GM18517 (cell line): ENCODE results near the gene SERPINB10.

Experiments
- ATAC-seq: cut with Tn5 transposase; IDR thresholded peaks from one replicate; pipeline ENCODE4 v1.9.1; 2021; ENCODE audit warnings: mild to moderate bottlenecking, moderate library complexity; ENCODE audit not compliant: unreplicated experiment

Gene SERPINB10

GRCh38 chr18:63979409-63979920 is 71.7 kb downstream of the SERPINB10 start:
- peak; percentile 76 for ATAC-seq

GRCh38 chr18:63980027-63980426 is 72.3 kb downstream of the SERPINB10 start:
- ATAC-seq = no peak

- ATAC-seq = no peak
Measured at GRCh38 chr18:63980896-63981460, 73.2 kb downstream of the SERPINB10 start.

GRCh38 chr18:63981719-63982118 is 74.0 kb downstream of the SERPINB10 start:
- ATAC-seq = no peak

GRCh38 chr18:63982361-63982760 is 74.6 kb downstream of the SERPINB10 start:
- ATAC-seq = no peak
